SU-DHL-6 (cell line): ENCODE data around the gene PFDN1.

Source experiments
- EZH2phosphoT487 ChIP-seq: fragments of 200-600 bp; sonication (generic), shearing (Covaris generic); conservative IDR thresholded peaks from 2 replicates; pipeline ENCODE4 v1.6.1; 2018; ENCODE audit warnings: mild to moderate bottlenecking, antibody characterized with exemption, low read length, moderate library complexity, mixed read lengths
- TF ChIP-seq, protein P1 (sequence below): fragments of 200-600 bp; sonication (generic); IDR thresholded peaks from one replicate; pipeline ENCODE4 v1.5.1; 2017; ENCODE audit warnings: antibody characterized with exemption, mild to moderate bottlenecking, low read length, moderate library complexity; ENCODE audit not compliant: insufficient read depth, poor library complexity, severe bottlenecking

DNA sequence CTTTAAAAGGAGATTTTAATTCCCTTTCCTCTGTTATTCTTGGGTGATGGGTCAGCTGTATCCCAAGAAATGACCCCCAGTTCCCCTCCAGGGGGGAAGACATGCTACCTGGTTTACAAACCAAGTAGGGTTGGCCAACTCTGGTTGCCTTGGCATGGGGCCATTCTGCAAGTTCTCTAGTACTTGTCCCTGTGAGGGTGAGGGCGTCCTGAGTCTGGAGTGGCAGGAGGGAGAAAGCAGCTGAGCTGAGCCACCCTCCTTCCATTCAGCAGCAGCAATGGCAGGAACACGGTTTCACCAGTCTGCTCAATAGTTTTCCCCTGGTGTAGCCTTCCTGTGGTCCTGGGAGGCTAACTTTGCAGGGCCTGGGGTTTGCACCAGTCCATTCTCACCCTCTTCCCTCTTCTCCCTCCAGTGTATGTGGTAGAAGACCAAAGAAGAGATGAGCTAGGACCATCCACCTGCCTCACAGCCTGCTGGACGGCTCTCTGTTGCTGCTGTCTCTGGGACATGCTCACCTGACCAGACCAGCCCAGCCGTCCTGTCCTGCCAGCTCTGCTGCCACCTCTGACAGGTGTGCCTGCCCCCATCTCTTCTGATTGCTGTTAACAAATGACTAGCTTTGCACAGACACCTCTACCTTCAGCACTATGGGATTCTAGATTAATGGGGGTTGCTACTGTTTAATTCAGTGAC, 59.9 kb downstream of the PFDN1 start:
- TF ChIP-seq, protein P1, sequence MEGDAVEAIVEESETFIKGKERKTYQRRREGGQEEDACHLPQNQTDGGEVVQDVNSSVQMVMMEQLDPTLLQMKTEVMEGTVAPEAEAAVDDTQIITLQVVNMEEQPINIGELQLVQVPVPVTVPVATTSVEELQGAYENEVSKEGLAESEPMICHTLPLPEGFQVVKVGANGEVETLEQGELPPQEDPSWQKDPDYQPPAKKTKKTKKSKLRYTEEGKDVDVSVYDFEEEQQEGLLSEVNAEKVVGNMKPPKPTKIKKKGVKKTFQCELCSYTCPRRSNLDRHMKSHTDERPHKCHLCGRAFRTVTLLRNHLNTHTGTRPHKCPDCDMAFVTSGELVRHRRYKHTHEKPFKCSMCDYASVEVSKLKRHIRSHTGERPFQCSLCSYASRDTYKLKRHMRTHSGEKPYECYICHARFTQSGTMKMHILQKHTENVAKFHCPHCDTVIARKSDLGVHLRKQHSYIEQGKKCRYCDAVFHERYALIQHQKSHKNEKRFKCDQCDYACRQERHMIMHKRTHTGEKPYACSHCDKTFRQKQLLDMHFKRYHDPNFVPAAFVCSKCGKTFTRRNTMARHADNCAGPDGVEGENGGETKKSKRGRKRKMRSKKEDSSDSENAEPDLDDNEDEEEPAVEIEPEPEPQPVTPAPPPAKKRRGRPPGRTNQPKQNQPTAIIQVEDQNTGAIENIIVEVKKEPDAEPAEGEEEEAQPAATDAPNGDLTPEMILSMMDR, result no peak
- TF ChIP-seq EZH2phosphoT487, result no peak
